Measurements from ENCODE around the gene CALML4. TPM values are rescaled to one million over a fixed set of nuclear protein-coding genes. Genes with fewer than 3 reads are reported as not detected.

The CALML4 gene
- total RNA-seq, 1 donor from 2014 or later: 0.90 TPM

DNA sequence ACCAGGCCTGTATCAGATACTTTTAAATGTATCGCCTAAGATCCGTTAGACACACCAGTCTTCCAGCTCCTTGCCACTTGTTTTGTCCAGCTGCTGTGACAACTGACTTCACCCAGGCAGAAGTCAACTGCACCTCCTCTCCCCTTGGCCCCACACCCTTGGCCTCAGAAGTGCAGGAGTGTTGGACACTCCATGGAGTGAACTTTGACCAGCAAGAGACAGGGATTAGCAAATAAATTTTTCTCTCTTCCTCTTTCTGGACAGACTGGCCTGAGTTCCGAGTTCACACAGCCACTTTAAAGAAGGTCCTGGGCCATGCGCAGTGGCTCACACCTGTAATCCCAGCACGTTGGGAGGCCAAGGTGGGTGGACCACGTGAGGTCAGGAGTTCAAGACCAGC is 27.3 kb upstream of the CALML4 start:
- TF ChIP-seq, protein P1, sequence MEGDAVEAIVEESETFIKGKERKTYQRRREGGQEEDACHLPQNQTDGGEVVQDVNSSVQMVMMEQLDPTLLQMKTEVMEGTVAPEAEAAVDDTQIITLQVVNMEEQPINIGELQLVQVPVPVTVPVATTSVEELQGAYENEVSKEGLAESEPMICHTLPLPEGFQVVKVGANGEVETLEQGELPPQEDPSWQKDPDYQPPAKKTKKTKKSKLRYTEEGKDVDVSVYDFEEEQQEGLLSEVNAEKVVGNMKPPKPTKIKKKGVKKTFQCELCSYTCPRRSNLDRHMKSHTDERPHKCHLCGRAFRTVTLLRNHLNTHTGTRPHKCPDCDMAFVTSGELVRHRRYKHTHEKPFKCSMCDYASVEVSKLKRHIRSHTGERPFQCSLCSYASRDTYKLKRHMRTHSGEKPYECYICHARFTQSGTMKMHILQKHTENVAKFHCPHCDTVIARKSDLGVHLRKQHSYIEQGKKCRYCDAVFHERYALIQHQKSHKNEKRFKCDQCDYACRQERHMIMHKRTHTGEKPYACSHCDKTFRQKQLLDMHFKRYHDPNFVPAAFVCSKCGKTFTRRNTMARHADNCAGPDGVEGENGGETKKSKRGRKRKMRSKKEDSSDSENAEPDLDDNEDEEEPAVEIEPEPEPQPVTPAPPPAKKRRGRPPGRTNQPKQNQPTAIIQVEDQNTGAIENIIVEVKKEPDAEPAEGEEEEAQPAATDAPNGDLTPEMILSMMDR (IDR thresholded peaks at IDR 0.05): no peak
- Mint-ChIP-seq H3K27me3 (ENCODE audit: low read depth) (no peaks in the 10 kb centered on the region), H3K27ac (ENCODE audit: unreplicated experiment) (no peak overlapping the region), H3K4me1 (ENCODE audit: low read depth) (peaks cover 20% of the 10 kb centered on the region), H3K36me3 (ENCODE audit: low read depth) (no peaks in the 10 kb centered on the region), H3K9me3 (ENCODE audit: low read depth) (no peaks in the 10 kb centered on the region), H3K4me3 (ENCODE audit: unreplicated experiment) (no peak overlapping the region)
- no peak for DNase-seq (ENCODE audit: low spot score)

DNA sequence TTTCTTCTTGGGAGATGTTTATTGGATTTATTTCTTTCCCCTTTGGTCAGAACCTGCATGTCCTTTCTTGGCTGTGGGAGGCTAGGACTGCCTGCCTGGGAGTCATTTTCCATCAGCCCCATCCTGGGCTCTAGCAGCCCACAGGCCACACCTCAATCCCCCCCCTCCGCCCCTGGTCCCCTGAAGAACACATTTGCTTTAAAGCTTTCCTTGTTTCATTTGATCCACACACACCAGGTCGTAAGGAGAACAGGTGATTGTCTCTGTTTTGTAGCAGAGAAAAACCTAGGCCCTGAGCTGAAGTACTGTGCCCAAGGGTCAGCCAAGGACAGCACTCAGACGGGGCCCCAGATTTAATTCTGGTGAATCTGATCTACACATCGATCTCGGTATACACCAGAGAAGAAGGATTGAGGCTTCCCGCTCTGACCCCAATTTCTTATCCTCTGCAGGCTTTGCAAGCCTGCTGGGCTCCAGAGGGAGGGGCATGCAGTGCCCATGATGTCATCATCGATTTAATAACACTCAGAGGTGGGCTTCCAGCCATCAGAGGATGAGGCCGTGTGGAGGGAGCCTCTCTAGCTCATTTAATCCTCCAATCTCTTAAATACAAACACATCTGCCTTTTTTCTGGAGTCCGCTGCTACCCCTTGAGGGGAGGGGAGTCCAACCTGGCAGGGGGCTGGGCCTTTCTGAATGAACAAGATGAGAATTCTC is 26.1 kb upstream of the CALML4 start:
- TF ChIP-seq, protein P1 (IDR thresholded peaks at IDR 0.05): no peak
- H3K27me3 Mint-ChIP-seq (ENCODE audit: low read depth): no peaks in the 10 kb centered on the region
- H3K36me3 Mint-ChIP-seq (ENCODE audit: low read depth): no peaks in the 10 kb centered on the region
- H3K9me3 Mint-ChIP-seq (ENCODE audit: low read depth): no peaks in the 10 kb centered on the region
- peak; percentile 38 for DNase-seq (ENCODE audit: low spot score)
- H3K4me1 Mint-ChIP-seq (ENCODE audit: low read depth): peaks cover 23% of the 10 kb centered on the region
- no peak overlapping the region for H3K4me3 Mint-ChIP-seq (ENCODE audit: unreplicated experiment)
- H3K27ac Mint-ChIP-seq (ENCODE audit: unreplicated experiment): peak overlapping the region; percentile 12

DNA sequence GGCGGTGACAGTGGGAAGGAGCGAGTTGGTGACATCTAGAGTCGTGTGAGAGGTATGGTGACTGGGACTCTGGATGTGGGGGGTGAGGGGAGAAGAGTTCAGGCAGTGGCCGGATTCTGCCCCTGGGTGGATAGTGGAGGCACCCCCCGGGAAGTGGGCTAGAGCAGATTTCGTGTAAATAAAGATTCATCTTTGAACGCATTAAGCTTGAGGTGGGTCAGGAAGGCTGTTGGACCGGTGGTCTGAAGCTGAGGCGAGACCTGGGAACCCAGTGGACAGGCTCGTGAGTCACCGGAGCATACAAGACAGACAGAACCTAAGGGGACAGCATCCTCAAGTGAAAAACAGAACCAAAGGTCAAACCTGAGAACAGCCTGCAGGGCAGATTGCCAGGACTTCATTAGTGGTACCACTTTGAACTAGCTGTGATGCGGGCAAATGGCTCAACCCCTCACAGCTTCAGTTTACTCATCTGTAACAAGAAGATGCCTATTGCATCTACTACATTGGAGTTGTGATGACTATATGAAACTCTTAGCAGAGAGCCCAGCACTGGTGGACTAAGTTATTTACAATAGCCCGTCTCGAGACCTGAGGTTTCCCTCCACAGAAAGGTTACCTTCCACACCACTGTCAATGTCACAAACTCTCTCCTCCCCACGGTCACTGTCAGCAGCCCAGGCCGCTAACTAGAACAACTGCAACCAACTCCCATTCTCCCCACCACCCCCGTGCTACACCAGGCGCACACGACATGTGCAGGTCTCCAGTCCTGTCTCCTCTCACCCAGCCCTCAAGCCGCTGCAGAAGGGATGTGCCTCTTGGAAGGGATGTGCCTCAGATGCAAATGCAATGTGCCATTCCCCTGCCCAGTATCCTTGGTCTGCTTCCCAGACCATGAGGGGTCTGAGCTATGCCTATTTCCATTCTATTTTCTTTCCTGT is 25.3 kb upstream of the CALML4 start:
- Mint-ChIP-seq H3K27me3 (ENCODE audit: low read depth) (no peaks in the 10 kb centered on the region), H3K9me3 (ENCODE audit: low read depth) (no peaks in the 10 kb centered on the region), H3K4me3 (ENCODE audit: unreplicated experiment) (peak overlapping the region; percentile 76), H3K36me3 (ENCODE audit: low read depth) (no peaks in the 10 kb centered on the region), H3K27ac (ENCODE audit: unreplicated experiment) (peak overlapping the region; percentile 76), H3K4me1 (ENCODE audit: low read depth) (peaks cover 23% of the 10 kb centered on the region)
- TF ChIP-seq, protein P1 (IDR thresholded peaks at IDR 0.05): peak; percentile 44
- DNase-seq (ENCODE audit: low spot score): peak; percentile 75

DNA sequence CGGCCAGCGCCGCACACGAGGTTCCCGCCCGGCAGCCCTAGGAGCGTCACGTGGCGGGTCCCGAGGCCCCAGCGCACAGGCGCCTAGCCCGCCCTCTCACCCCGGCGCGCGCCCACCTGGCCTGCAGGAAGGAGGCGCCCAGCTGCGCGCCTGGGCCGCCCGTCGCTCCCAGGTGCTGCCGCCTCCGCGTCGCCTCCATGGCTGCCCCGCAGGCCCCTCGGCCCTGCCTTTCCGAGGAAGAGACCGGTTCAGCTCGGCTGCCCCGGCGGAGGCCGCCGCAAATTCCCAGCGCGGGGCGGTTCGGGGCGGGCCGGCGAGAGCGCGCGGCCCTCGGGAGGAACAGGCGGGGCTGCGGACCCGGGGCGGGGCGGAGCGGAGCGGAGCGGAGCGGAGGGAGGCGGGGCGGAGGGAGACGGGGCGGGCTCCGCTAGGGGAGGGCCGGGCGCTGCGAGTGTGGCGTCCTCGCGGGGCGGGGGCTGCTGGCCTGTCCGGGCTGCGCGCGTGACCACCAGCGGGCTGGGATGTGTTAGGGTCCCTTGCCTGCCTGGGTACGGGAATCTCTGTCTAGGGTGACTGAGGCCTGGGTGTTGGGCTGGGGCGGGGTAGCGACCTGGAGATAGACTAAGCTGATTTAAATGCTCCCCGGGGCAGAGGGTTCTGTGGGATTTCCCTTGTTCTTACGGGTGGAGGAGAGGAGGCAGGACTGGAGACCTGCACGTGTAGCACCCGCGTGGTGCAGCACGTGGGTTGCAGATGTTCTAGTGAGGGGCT is 24.4 kb upstream of the CALML4 start, which contains the start of gene CLN6:
CLN6 (minus strand) TSS at position 343 of the 771 bp plus-strand sequence; CDS start at position 199, 144 bp downstream.
- Mint-ChIP-seq H3K36me3 (ENCODE audit: low read depth) (no peaks in the 10 kb centered on the region), H3K4me3 (ENCODE audit: unreplicated experiment) (peak within 1 kb of the TSS; percentile 83), H3K4me1 (ENCODE audit: low read depth) (peaks cover 23% of the 10 kb centered on the region), H3K9me3 (ENCODE audit: low read depth) (no peaks in the 10 kb centered on the region), H3K27ac (ENCODE audit: unreplicated experiment) (peak within 1 kb of the TSS; percentile 76), H3K27me3 (ENCODE audit: low read depth) (no peaks in the 10 kb centered on the region)
- TF ChIP-seq, protein P1 (IDR thresholded peaks at IDR 0.05): no peak
- peak; percentile 88 for DNase-seq (ENCODE audit: low spot score)
